Glomerular endothelial cell (primary cell): ENCODE results near the gene NWD2. TPM values are rescaled to one million over a fixed set of nuclear protein-coding genes. Genes with fewer than 3 reads are reported as not detected.
"Not testable (repeated sequence)": the region's sequence is repeated elsewhere in the genome, so short reads cannot be mapped to it uniquely, and the experiment has no call there.

ENCODE experiments used
- DNase-seq: peaks from one replicate; pipeline ENCODE4 v3.0.0-alpha.2; 2011; ENCODE audit warnings: low read depth, low spot score; ENCODE audit errors: extremely low read depth
- total RNA-seq: library from RNA; depleted of rRNA; stranded (reverse); fragments of >200 nt; gene quantifications from 2 replicates; pipeline ENCODE4 v1.2.3, GENCODE V29; 2015

NWD2 gene, protein sequence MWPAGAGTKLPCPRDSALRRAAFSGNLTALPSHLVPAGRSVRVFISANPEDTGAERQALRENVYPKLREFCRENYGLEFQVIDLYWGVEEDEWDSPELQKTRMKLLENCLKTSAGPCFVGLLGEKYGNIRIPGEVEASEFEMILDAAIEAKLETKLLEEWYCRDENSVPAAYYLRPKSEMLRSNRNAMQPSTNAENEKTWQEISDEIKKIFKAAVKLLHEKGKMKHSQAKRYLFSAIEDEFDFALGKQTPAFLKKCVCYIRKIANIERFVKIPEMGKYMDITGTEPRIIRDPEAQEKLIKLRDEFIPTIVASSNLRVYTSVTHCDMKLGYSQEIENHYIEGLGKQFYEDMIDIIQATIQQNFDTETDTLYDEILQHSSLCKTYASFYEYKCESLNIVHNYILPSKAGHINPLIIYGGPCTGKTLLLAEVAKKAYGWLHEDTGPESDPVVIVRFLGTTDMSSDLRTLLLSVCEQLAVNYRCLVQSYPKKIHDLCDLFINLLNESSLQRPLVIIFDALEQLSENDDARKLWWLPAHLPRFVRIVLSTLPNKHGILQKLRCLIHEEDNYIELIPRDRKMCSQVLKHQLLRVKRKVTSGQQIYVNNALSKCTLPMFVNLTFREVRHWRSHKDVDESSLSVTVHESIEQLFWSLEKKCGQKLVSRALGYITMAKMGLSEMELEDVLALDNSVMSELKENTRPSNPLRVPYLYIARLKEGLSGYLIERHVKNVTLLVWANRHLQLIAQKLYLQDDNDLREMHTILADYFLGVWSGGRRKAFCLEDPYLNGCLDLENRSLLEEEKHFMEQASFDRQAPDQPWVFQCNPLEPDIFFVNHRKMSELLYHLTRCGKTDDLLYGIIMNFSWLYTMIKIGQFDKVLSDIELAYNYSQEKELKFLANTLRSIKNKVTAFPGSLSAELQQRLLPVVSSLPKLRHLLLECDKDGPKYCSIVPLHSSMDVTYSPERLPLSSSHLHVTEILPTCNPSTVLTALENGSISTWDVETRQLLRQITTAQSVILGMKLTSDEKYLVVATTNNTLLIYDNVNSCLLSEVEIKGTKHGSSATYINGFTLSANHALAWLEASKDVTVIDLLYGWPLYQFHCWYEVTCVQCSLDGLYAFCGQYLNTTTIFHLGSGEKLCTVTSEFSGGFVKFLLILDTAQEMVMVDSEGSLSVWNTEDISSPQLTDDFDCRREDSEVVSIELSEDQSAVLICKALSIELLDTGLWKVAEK (N-terminal part only)
- not detected in 2 replicates for total RNA-seq

DNA sequence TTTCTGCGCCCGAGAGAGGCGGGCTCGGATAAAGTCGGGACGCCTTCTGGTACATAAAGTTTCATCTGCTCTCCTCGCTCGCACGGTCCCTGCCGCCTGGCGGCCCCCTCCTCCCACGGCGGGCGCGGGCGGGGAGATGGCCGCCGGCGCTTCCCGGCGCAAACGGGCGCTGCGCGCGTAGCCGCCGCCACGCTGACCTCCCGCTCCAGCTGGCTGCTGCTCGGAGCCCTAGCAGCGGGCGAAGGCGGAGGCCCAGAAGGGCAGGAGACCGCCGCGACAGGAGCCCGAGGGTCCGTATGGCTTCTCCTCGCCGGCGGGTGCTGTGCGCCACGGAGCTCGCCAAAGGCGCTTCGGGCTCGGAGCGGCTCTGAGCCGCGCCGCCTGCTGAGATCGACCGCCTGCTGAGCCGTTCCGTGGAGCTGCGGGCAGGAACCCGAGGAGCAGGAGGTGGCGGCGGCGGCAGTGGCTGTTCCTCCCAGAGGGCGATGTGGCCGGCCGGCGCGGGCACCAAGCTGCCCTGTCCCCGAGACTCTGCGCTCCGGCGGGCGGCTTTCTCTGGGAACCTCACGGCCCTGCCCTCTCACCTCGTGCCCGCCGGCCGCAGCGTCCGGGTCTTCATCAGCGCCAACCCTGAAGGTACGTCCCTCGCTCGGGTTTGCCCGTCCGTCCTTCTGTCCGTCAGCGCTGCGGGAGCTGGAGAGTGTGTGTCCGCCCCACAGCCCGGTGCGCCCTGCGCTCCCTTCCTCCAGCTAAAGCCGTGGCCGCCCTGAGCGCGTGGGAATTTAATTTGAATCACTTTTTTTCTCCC, at the start of gene NWD2:
TSS of gene NWD2 (plus strand) at position 161 of the 808 bp plus-strand sequence. CDS start at position 486, 325 bp downstream.
- DNase-seq: no peak

DNA sequence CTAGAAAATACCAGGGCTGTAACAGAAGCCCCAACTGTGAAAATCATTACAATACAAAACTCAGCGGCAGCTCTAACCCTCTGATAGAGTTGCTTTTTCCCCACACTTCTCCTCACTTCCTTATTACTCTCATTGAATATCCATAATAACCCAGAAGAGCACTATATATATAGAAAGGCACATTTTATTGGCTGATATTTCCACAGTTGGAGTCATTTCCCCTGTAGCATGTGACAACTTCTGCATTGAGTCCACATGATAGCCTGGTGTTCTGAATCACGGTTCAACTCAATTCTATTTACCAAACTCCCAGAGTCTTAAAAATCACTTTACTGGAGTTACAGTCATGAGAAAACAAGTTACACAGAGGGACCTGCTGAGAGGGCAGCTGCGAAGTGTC, 46.6 kb upstream of the NWD2 start:
- DNase-seq: no peak

DNA sequence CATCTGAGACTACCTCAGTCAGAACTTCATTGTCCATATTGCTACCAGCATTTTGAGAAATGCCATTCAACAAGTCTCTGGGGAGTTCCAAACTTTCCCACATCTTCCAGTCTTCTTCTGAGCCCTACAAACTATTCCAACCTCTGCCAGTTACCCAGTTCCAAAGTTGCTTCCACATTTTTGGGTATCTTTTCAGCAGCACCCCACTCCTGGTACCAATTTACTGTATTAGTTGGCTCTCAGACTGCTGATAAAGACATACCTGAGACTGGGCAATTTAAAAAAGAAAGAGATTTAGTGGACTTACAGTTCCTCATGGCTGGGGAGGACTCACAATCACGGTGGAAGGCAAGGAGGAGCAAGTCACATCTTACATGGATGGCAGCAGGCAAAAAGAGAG, 39.8 kb upstream of the NWD2 start:
- not testable (repeated sequence) for DNase-seq

DNA sequence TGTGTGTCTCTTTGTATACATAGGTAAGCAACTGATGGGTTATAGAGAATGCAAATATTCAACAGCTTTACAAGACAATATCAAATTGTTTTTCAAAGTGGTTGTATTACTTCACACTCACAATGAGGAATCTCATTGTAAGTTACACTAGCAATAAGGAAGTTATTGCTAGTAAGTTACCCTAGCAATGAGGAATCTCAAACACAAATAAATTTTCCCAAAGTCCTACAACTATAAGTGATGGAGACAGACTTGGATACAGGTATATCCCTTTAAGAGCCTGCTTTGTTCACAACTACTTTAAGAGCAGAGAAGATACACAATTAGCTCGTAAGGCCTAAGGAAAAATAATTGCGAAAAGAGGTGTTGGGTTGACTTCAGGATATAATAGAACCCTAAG, 28.3 kb upstream of the NWD2 start:
- DNase-seq: no peak

DNA sequence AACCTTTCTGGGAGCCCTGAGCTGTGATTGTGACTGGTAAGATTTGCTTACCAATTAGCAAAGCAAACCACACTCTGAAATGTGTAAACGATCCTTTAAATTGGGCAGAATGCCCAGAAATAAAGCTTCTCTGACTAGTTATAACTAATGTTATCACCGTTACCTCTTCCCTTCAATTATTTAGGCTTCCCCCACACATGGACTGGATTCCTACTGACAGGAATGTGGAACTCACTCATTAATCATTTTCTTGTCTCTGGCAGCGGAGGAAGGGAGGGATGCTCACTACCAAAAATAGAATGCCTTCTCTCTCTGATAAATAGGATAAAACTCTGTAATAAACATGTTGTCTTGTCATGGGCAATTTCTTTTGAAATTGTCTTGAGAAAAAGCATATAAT, 25.3 kb upstream of the NWD2 start:
- DNase-seq: no peak

DNA sequence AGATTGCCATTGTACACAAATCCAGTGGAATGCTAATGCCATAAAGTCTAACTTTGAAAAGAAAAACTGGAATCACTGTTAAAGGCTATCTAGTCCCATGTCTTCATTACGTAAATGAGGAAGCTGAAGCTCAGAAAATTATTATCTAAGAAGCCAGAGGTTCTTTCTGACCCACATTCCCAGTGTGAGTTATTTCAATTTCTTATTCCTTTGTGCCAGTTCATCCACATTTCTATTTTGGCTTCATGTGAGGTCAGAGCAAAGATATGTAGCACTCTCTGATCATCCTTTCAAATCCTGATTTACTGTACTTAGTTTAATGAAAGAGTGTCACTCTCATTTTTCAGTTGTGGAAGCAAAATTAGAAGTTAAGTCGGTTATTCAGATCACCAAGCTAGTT, 24.6 kb upstream of the NWD2 start:
- DNase-seq: no peak

DNA sequence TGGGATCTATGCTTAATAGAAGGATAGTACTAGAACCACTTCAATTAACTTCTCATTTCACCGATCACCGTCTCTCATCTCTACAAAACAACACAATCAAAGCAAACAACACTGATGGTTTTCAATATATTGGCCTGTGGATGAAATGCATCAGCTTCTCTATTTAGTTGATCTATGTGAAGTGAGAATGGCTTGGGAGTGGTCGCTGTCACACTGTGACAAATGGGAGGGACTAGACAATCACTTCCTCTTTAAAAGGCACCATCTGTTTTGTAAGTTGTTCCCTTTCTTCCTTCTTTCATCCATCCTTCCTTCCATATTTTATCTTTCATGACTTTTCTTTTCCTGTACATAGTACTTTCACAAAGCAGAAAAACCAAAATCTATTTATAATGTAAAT, 23.9 kb upstream of the NWD2 start:
- no peak for DNase-seq

DNA sequence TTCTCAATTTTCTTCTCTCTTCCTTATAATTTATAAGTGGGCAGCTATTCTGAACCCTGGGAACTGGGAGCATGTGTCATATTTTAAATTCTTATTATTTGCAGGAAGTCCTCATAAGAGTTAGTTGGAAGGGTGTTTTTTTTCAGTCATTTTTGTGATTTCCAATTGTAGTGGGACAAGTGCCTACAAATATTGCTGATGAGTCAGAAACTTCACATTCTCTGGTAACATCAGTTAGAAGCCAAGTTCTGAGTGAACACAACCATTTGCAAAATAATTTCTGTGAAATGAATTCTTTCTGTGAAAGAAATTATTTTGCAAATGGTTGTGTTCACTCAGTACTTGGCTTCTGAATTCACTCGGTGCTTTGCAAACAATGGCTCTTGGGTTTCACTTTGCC, 20.8 kb upstream of the NWD2 start:
- DNase-seq: no peak

DNA sequence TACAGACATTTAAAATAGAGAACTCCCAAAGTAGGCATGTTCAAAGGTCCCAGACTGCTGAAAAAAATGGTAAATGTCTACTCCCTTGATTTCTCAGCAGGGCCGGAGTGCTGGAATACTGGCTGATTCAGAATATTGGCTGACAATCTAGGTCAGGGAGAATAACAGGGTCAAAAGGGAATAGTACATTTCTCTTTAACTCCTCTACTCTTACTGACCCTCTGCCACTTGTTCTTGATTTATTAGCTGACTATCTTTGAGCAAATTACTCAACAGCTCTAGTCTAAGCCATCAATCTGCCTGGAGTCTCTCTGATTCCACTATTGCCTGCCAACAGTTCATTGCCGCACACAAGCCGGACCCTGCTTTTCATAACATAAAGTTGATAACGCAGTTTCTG, 19.7 kb upstream of the NWD2 start:
- no peak for DNase-seq

DNA sequence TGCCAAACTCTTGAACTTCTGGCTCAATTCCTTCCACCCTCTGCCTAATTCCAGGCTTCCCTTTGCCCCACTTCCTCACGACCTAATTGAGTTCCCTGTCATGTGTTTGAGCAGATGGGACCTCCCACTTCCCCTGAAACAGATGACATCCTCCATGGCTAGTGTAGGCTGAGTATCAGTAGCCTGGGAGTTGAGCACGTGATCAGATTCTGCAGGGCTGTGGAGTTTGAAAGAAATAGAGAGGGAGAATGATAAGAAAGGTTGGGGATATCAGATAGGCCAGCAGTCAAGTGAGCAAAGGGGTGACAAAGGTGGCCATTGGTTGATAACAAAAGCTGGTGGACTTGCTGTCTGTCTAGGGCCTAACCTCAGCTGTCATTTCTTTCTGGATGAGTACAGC, 18.8 kb upstream of the NWD2 start:
- DNase-seq: no peak

DNA sequence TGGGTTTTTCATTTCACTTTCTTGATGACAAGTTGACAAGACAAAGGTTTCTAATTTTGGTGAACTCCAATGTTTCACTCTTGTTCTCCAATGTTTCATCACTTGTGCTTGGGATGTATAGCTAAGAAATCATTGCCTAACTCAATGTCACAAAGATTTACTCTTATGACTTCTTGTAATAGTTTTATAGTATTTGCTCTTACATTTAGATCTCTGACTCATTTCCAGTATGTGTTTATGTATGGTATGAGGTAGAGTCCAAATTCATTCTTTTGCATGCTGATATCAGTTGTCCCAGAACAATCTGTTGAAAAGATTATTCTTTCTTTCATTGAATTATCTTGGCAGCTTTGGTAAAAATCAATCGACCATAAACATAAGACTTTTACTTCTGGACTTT, 12.2 kb upstream of the NWD2 start:
- no peak for DNase-seq

DNA sequence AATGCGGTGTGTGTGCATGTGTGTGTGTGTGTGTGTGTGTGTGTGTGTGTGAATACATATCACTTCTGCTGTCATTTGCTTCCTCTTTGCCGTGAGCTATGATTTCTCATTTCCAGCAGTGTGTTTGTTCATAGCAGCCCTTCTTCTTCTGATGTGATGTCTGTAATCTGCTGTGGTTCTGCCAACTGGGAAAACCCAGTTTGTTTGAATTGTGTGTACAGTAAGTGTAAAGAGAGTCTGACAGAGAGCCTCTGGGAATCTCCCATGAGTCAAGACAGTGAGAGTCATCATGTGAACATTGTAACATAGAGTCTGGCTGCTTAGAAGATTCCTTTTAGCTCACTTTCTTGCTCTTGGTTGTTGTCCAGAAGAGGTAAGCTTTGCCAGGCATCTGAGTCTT, 8.4 kb upstream of the NWD2 start:
- DNase-seq: no peak

DNA sequence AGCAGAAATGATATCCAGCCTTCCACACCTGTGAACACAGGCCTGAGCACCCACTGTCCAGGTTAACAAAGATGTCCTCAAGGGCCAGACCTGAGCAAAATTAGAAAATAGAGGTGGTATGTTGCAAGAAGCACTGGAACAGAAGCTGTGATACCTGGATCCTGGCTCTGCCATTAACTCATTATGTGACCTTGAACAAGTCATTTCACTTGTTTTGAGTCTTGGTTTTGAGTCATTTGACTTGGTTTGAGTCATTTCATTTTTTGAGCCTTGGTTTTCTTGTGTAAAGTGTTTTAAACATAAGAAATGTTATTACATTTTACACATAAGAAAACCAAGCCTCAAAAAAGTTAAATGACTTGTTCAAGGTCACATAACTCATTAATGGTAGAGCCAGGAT, 2.9 kb upstream of the NWD2 start:
- no peak for DNase-seq

DNA sequence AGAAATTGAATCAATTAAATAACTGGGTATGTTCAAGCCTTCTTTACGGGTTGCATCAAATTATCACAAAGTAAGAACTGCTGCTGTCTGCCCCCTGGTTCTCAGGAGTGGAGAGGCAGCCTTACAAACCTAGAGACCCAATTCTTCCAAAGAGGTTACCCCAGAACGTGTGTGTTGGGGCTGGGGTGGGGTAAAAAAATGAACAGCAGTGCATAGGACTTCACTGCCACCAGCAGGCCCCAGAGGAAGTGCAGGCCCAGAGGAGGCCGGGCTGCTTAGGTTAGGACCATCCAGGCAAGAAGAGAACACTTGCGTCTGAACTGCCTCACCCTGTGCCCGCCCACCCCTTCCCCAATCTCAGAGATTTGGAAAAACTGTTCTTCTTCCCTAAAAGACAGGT, 1.5 kb upstream of the NWD2 start:
- no peak for DNase-seq

DNA sequence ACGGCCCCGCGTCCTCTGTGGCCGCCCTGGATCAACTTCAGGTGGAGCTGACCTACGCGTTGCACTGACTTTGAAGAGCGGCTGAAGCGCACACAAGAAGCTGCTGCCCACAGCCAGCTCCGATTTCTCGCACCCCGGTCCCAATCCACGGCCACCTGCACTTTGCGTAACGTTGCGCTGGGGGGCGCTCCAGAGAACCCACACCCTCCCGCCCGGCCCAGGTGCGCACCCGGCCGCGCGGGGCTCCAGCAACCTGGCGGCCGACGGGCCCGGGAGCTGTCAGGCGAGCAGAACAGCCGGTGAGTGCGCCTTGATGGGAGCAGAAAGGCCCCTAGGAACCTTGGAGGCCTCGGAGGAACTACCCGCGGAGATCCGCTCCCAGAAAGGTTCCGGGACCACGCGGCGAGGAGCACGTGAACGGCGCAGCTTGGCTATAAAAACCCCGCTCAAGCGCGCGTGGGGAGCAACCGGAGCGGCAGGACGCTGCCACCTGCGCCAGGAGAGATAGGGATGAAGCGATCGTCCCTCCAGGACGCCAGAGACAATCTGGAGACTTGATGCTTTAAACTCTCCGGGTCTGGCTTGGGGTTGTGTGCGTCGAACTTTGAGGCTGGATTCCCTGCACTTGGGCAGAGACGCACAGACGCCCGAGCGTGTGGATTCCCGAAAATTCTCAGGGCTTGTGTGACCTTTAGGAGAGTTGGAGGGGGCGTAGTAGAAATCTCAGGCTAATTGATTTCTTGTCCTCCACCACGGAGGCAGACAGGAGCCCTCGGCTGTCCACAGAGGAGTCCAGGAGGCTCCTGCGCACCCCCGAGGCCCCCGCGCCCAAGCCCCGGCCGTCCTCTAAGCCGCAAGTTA, 591 bp upstream of the NWD2 start:
- DNase-seq: no peak

DNA sequence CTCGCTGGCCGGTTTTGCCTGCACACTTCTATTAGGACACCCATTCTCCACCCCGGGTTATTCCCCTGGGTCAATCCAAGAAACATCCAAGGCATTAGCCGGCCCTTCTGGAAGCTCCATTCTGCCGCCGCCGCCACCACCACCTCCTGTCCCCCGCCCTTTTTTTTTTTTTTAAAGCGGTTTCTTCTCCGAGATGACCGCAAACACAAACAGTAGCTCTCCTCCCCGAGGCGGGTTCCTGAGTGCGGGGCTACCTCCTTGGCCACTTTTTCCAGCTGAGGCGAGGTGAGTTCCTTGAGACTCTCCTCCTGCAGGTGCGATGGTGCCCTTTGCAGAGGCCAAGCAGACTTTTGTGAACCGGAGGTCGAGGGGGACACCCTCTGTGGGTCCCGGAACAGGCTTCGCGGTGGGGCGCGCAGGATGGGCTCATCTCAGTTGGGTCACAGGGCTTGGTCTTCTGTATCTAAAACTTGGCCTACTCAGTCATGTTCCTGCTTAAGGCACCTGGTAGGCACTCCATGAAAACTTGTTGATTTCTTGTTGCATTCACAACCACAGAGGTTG, 930 bp downstream of the NWD2 start:
- no peak for DNase-seq

DNA sequence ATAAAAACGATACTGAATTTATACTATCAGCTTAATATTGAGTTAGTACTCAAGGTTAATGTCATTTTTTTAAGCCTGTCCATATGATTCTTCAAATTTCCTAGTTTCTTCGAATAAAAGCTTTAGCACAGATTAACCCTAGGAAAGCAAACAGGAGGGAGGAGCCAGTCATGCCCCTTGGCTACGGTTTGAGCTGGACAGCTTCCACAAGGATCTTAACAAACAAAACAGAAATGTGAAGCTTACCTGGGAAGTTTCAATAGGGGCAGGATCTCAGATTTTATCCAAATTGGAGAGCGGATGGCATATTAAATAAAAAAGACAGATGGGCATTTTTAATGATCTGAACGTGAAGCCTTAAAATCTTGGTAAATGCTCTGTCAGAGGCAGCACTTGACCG, 2.3 kb downstream of the NWD2 start:
- no peak for DNase-seq

DNA sequence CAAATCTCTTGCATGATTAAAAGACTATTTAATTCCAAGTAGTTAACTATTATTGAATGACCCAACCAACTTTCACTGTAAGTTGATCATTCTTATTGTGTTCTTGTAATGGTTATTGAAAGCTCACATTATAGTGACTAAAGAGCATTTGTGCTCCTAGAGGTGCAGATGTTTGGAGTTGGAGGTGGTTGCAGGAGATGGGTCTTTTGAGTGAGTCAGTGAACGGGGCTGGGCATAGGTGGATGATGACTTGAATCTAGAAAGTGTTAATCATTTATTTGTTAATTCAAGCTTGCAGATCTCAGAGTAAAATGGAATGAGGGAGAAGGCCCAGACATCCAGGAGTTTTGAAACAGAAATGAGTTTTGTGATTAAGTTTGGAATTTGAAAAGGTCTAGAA, 13.7 kb downstream of the NWD2 start:
- DNase-seq: no peak

DNA sequence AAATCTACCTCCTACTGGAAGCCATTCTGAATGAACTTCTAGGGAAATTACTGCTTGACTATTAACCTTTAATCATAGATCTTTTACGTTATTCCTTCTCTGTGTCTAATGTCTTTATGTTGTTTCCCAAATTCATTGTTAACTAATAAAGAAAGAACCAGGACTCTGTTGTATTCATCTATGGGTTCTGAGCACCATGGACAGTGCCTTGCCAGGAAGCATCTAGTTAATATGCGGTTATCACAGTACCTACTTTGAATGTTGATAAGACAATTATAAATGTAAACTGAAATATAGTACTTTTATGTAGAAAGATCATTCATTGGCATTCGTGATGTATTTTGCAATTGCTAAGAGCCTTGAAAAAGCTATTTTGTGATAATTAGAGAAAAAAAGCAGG, 23.8 kb downstream of the NWD2 start:
- no peak for DNase-seq
